H1 (cell line): ENCODE data around the gene CARD11. TPM values are rescaled to one million over a fixed set of nuclear protein-coding genes. Genes with fewer than 3 reads are reported as not detected.

Experiments
- BACH1 ChIP-seq: IDR thresholded peaks from 2 replicates; pipeline ENCODE4 v1.6.1; 2012; ENCODE audit warnings: low read length, improper control_type of control experiment
- E2F6 ChIP-seq: IDR thresholded peaks from 2 replicates; pipeline ENCODE4 v1.6.1; 2012; ENCODE audit warnings: inconsistent platforms
- JUN ChIP-seq: IDR thresholded peaks from 2 replicates; pipeline ENCODE4 v1.6.1; 2011; ENCODE audit warnings: low read depth, mild to moderate bottlenecking, improper control_type of control experiment, low read length
- KDM5A ChIP-seq: fragments of 200-600 bp; IDR thresholded peaks from 2 replicates; pipeline ENCODE4 v1.7.1; 2012; ENCODE audit warnings: mild to moderate bottlenecking, low read length, inconsistent platforms, mixed read lengths
- RFX5 ChIP-seq: IDR thresholded peaks from 2 replicates; pipeline ENCODE4 v1.6.1; 2011; ENCODE audit warnings: low read depth, low read length, improper control_type of control experiment, borderline replicate concordance
- polyA plus RNA-seq, 7 experiments: library from polyadenylated mRNA; depleted of rRNA in 3 of 7; stranded (reverse) in 5 of 7; unstranded in 2 of 7; fragments of >200 nt in 5 of 7; fragments of 200-250 nt in 2 of 7; gene quantifications; 1 replicate in 5 of 7; 2 replicates in 1 of 7; 4 replicates in 1 of 7; pipeline versions ENCODE4 v1.2.1 to v1.2.3, GENCODE V29; 2011 to 2013; ENCODE audit warnings: missing spikeins in 2 of 7, mixed read lengths in 2 of 7
- total RNA-seq: library from RNA; stranded (reverse); fragmentation: NEBNext Ultra II Directional; extraction: Animal tissue kit (Norgen Biotek cat#: 25700); gene quantifications from 2 replicates; pipeline ENCODE4 v1.2.1, GENCODE V29; 2021

Gene CARD11
- total and polyA plus RNA-seq, 2 of the 8 experiments (the other 6 are each of a cell fraction or from before 2014, with no cell fraction given) = 12.6 to 29.8 TPM

DNA sequence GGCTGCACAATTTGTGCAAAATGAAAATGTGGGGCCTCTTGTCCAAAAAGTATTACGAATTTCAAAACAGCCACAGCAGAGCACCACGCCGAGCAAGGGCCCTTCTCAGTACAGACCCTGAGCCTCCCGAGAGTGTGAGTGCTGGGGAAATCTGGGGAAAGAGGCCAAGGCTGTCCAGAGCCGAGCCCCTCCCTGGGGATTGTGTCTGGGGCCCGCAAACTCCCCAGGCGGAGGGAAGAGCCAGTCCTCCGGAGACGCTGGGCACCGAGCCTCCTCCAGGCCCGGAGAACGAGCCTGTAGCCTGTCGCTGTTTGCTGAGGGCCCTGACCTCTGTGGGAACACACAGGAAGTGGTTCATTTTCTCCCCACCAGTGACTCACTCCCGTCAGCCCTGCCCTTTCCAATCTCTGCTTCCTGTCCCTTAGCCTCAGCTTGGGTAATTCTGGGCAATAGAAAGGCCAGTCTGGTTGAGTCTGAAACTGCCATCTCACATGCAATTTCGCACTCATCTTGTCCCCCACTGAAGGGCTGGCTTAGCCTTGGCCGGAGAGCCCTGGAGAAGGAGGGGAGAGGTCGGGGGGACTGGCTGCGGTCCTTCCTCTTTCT lies 180.1 kb downstream of the CARD11 start (continued):
- TF ChIP-seq JUN (no peak), BACH1 (no peak), KDM5A (no peak), E2F6 (no peak), RFX5 (no peak)
